HG02678 (cell line): ENCODE results near the gene NUTM2A.
"Not testable (repeated sequence)": the region's sequence is repeated elsewhere in the genome, so short reads cannot be mapped to it uniquely, and the experiment has no call there.

ENCODE experiments used
- ATAC-seq: cut with Tn5 transposase; IDR thresholded peaks from one replicate; pipeline ENCODE4 v1.9.1; 2021; ENCODE audit warnings: mild to moderate bottlenecking, moderate library complexity; ENCODE audit not compliant: unreplicated experiment

The NUTM2A gene

DNA sequence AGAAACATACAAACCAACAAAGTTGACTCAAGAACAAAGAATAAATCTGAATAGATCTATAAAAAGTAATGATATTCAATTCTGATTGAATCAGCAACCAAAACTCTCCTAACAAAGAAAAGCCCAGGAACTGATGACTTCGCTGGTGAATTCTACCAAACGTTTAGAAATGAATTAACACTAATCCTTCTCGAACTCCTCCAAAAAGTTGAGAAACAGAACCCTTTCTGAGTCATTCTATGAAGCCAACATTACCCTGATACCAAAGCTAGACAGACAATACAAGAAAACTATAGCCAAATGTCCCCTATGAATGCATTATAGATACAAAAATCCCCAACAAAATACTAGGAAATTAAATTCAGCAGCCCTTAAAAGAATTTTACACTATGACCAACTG lies 16.9 kb downstream of the NUTM2A start:
- ATAC-seq, result not testable (repeated sequence)

DNA sequence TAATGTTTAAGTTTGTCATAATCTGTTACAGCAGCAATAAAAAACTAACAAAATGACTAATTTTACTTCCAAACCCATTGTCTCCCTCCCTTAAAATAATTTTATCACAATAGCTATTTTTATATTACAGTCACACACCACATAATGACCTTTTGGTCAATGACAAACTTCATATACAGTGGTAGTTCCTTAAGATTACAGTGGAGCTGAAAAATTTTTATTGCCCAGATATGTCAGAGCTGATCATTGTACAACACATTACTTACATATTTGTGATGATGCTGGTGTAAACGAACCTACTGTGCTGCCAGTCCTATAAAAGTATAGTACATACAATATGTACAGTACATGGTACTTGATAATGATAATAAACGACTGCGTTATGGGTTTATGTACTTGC lies 22.1 kb downstream of the NUTM2A start:
- ATAC-seq, result not testable (repeated sequence)

DNA sequence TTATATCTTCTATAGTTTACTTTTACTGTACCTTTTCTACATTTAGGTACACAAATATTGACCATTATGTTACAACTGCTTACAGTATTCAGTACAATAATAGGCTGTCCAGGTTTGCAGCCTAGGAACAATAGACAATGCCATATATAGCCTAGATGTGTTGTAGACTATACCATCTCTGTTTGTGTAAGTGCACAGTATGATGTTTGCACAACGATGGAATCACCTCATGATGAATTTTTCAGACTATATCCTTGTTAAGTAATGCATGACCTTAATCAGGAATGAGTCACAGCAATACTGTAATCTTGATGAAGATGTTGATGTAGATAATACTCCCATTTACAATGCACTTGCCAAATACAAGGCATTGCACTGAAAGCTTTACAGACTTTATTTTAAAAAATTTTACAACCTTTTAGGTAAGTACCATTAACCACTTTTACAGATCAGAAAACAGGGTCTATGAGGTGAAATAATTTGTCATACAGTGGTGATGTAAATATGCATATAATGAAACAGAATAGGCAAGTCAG lies 23.6 kb downstream of the NUTM2A start:
- ATAC-seq, result not testable (repeated sequence)

DNA sequence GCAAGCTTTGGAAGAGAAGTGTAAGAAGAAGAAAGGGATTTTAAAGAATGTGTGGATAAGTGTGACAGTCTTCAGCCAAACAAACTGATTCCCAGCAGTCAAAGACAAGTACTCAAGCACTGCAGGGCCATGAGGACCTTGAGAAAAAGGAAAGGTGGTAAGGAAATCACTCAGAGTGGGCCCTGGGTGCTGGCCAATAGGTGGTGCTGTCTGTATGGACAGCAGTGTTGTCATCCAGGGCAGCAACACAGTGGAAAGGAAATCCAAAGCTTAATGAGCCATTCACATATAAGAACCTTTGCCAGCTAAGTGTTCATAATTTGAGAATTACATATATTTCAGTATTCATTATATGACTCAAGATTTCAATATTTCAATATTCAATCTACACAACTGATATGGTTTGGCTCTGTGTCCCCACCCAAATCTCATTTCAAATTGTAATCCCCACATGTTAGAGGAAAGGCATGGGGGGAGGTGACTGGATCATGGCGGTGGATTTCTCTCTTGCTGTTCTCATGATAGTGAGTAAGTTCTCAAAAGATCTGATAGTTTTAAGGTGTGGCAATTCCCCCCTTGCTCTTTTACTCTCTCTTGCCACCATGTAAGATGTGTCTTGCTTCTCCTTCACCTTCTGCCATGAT lies 55.6 kb downstream of the NUTM2A start:
- not testable (repeated sequence) for ATAC-seq
